Stimulated activated CD4-positive, alpha-beta T cell treated with anti-CD3 and anti-CD28 coated beads, Interleukin-4, amount 100 ng/mL, for 24 hours (primary cell): Measurements from ENCODE around the gene KMT5B.

Experiments
- DNase-seq: peaks from one replicate; pipeline ENCODE4 v3.0.0-alpha.2; 2020

KMT5B gene

GRCh38 chr11:68177877-68178276 is 35.2 kb downstream of the KMT5B start:
- DNase-seq, result no peak

GRCh38 chr11:68173926-68174325 is 39.2 kb downstream of the KMT5B start:
- DNase-seq, result no peak

GRCh38 chr11:68169442-68169841 is 43.7 kb downstream of the KMT5B start:
- no peak for DNase-seq

GRCh38 chr11:68168694-68169093 is 44.4 kb downstream of the KMT5B start:
- no peak for DNase-seq

- no peak for DNase-seq
Observed at GRCh38 chr11:68167474-68167873, 45.6 kb downstream of the KMT5B start.

GRCh38 chr11:68166969-68167368 is 46.1 kb downstream of the KMT5B start:
- DNase-seq, result no peak

- no peak for DNase-seq
Observed at GRCh38 chr11:68165601-68166000, 47.5 kb downstream of the KMT5B start.

GRCh38 chr11:68164437-68164836 is 48.7 kb downstream of the KMT5B start:
- DNase-seq, result no peak

- no peak for DNase-seq
Observed at GRCh38 chr11:68163691-68164090, 49.4 kb downstream of the KMT5B start.

GRCh38 chr11:68160100-68160695 is 52.9 kb downstream of the KMT5B start:
- no peak for DNase-seq

- DNase-seq, result no peak
Observed at GRCh38 chr11:68159665-68160064, 53.4 kb downstream of the KMT5B start.

GRCh38 chr11:68159161-68159560 is 53.9 kb downstream of the KMT5B start:
- DNase-seq, result no peak

GRCh38 chr11:68158580-68158979 is 54.5 kb downstream of the KMT5B start:
- no peak for DNase-seq

GRCh38 chr11:68153742-68154141 is 59.4 kb downstream of the KMT5B start:
- DNase-seq, result no peak

- no peak for DNase-seq
Observed at GRCh38 chr11:68150037-68150436, 63.1 kb downstream of the KMT5B start.

GRCh38 chr11:68149417-68149816 is 63.7 kb downstream of the KMT5B start:
- DNase-seq, result no peak

- no peak for DNase-seq
Observed at GRCh38 chr11:68148879-68149278, 64.2 kb downstream of the KMT5B start.

- no peak for DNase-seq
Observed at GRCh38 chr11:68148071-68148805, 64.9 kb downstream of the KMT5B start.

GRCh38 chr11:68146704-68147474 is 66.2 kb downstream of the KMT5B start:
- no peak for DNase-seq

- DNase-seq, result no peak
Observed at GRCh38 chr11:68146010-68146540, 67.0 kb downstream of the KMT5B start.

- no peak for DNase-seq
Observed at GRCh38 chr11:68145120-68145866, 67.8 kb downstream of the KMT5B start.

GRCh38 chr11:68143310-68143689 is 69.8 kb downstream of the KMT5B start:
- no peak for DNase-seq
